Daoy (cell line): ENCODE measurements around the gene RAP1GAP2. TPM values are rescaled to one million over a fixed set of nuclear protein-coding genes. Genes with fewer than 3 reads are reported as not detected.
"Not testable (repeated sequence)": the region's sequence is repeated elsewhere in the genome, so short reads cannot be mapped to it uniquely, and the experiment has no call there.

Experiments used
- DNase-seq: peaks from one replicate; pipeline ENCODE4 v3.0.0-alpha.2; 2015; ENCODE audit warnings: low read depth
- total RNA-seq: library from RNA; depleted of rRNA; stranded (reverse); fragments of >200 nt; shearing (Covaris generic); gene quantifications from 2 replicates; pipeline ENCODE4 v1.2.3, GENCODE V29; 2014

The RAP1GAP2 gene
- total RNA-seq, 1 experiment from 2014 or later: 7.7 TPM

- DNase-seq: no peak
Observed at GRCh38 chr17:3022197-3022596, 226.0 kb downstream of the RAP1GAP2 start.

DNA sequence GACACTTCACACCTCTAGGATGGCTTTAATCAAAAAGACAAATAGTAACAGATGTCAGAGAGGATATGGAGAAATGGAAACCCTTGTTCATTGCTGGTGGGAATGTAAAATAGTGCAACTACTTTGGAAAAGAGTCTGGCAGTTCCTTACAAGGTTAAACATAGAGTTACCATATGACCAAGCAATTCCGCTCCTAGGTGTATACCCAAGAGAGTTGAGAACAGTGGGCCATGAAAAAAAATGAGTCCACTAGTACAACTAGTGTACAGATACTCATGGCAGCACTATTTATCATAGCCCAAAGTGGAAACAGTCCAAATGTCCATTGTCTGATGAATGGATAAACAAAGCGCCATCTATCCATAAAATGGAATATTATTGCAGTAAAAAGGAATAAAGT lies 228.1 kb downstream of the RAP1GAP2 start:
- DNase-seq: no peak

DNA sequence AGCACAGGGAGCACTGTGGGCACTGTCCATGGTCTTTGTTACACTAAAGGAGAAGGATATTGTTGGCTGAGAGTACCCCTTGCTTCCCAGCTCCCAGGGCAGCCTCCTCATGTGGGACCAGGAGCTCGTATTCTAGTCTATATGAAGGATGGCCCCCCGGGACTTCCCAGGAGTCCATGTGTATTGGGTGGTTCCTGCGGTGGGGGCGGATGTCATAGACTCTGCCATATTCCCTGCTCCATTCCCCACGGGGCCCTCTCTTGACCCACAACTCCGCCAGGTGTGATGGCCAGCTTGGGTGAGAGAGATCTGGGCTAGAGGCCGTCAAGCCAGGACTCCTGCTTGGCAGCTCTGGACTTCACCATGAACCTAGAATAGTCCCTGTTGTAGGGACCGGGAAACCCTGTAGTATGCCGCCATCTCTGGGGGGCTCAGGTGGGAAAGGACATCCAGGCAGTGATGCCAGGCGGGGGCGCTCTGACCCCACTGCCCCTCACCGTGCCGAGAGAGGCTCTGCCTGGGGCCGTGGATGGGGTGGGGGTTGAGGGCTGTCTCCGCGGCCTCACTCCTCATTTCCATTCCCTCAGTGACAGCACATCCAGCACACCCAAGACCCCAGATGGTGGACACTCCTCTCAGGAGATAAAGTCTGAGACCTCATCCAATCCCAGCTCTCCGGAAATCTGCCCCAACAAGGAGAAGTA lies 229.3 kb downstream of the RAP1GAP2 start:
- no peak for DNase-seq

DNA sequence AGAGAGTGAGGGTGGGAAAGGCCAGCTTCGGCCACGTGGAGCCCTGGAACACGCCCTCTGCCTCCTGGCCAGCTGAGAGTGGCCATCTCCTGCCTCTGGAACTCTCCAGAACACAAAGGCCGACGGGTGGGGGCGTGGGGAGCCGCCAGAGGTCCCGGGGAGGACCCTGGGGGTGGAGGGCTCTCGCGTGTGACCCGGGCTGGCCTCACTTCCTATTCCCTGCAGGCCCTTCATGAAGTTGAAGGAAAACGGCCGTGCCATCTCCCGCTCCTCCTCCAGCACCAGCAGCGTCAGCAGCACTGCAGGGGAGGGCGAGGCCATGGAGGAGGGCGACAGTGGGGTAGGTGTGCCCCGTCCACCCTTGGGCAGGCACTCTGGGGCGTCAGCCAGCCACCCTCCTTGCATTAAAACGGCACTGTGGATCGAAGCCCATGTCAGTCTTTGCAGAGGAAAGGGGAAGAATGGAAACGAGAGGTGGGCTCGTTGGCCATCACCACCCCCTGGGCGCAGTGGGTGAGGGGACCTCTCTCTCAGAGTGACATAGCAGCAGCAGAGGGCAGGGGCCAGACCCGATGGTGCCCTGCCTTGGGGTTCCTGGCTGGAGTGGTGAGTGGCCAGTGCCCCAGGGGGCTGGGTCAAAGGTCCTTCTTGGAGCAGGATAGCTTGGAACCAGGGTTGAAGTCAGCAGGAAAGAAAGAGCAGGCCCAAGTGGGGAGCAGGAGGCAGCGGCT lies 230.1 kb downstream of the RAP1GAP2 start:
- no peak for DNase-seq

- DNase-seq: no peak
Observed at GRCh38 chr17:3026856-3027751, 230.9 kb downstream of the RAP1GAP2 start.

DNA sequence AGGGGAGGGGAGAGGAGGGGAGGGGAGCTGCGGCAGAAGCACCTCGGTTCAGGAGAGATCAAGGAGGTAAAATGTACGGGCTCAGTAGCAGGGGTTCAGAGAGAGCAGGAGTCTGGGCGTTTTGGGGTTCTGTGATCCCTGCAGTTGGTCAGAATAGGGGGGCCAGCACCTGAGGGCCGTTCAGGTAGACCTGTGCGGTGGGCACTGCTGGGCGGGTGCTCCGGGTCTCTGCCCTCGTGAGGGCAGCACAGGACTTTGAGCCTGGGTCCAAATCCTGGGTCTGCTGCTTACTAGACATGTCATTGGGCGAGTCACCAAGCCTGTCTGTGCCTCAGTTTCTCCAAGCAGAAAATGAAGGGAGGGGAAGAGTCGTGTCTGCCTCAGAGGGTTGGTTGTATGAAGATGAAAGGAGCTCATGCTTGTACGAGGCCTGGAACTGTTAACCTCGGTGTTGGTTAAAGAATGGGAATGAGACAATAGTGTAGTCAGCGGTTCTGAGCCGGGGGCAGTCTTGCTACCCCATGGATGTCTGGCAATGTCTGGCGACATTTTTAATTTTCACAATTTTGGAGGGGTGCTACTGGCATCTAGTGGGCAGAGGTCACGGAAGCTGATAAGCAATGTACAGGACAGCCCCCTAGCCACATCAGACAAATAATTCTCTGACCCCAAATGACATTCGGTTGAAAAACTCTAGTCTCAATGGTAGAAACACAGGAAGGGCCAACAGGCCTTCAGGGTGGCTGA lies 231.7 kb downstream of the RAP1GAP2 start:
- no peak for DNase-seq

GRCh38 chr17:3029213-3029913 lies 233.1 kb downstream of the RAP1GAP2 start:
- no peak for DNase-seq

- DNase-seq: peak; percentile 74
Observed at GRCh38 chr17:3030096-3030495, 233.9 kb downstream of the RAP1GAP2 start.

DNA sequence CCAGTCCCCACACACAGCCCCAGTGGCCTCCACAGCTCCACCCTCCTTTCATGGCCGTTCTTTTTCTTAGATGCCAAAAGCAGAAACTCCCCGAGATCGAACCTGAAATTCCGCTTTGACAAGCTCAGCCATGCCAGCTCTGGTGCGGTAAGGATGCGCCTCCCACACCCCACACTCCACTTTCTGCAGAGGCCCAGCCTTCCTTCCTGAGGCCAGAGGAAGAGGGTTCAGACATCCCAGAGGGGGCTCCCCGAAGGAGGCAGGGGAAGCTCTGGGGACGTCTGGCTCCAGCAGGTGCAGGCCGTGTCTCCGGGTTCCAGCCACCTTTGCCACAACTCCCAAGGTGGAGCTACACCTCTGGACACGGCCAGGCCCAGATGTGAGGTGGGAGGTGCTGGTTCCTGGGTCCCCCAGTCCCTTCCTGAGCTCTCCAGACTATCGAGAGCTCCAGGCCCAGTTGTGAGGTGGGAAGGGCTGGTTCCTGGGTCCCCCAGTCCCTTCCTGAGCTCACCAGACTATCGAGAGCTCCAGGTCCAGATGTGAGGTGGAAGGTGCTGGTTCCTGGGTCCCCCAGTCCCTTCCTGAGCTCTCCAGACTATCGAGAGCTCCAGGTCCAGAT lies 234.7 kb downstream of the RAP1GAP2 start:
- DNase-seq: not testable (repeated sequence)

GRCh38 chr17:3032258-3033247 lies 236.3 kb downstream of the RAP1GAP2 start:
- DNase-seq: no peak

DNA sequence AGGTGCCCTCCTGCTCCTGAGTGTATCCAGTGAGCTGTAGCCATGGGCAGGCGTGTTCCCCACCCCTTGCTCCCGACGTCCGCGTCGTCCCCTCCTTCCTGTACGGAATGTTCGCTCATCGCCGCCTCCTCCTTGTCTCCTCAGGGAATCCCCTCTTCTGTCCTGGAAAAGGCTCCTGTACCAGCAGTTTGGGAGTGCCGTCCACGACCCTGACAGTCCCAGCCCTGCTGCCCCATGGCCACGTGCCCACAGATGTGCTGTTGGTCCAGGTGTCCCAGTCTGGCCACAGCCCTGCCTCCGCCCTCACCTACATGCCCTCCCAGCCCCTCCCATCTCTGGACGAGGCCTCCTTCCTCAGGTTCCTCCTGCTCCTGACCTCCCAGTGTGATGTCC lies 237.0 kb downstream of the RAP1GAP2 start:
- no peak for DNase-seq

- no peak for DNase-seq
Observed at GRCh38 chr17:3033741-3034577, 237.7 kb downstream of the RAP1GAP2 start.

DNA sequence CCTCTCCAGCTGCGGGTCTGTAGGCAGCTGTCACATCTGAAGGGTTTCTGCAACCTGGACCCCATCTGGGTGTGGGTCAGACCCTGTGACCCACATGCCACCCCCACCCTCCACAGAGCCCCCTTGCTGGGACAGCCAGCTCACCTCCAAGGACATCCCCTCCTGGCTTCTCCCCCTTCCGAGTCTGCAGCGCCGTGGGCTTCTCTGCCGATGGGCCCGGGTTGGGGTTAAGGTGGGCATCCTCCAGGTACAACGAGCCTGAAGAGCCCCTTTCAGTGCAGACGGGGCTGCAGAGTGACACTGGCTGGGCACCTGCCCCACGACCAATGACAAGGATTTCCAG lies 238.3 kb downstream of the RAP1GAP2 start:
- DNase-seq: no peak

- DNase-seq: no peak
Observed at GRCh38 chr17:3035256-3035967, 239.2 kb downstream of the RAP1GAP2 start.

GRCh38 chr17:3035968-3036280 lies 239.7 kb downstream of the RAP1GAP2 start:
- DNase-seq: no peak

- DNase-seq: no peak
Observed at GRCh38 chr17:3036800-3037199, 240.6 kb downstream of the RAP1GAP2 start.

DNA sequence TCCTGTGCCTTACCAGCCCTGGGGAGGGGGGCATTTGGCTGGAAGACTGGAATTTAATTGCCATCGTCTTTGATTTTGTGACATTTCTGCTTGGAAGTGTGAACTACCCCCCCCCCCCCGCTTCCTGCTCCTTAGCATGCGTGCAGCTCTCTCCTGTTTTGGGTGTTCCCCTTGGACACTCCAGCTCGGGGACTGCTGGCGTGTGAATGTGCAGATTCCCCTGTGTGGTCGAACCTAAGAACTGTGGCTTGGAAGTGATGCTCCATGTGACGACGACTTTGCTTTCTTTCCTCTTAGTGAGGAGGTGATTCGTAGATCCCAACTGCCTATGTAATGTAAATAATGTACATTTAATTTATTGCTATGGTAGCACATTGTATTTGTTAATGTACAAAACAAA lies 241.0 kb downstream of the RAP1GAP2 start:
- no peak for DNase-seq

DNA sequence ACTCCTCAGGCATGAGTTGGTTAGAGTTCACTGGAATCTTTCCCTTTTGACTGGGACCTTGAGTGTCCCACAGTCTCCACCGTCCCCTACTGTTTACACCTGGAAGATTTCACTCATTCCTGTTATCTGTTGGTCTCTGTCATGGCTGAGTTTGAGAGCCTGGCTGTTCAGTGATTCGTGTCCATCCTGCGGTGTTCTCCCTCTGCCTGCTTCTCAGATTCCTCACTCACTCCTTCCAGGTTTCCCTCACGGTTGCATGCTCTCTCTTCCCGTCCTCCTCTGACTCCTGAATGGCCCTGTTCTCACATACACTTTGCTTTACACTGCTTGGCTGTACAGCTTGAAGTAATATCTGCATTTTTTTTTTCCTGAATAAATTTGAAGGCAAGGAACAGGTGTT lies 242.7 kb downstream of the RAP1GAP2 start:
- no peak for DNase-seq
